ENCODE measurements around the gene SP140. TPM values are rescaled to one million over a fixed set of nuclear protein-coding genes. Genes with fewer than 3 reads are reported as not detected.
"Not testable (repeated sequence)": the region's sequence is repeated elsewhere in the genome, so short reads cannot be mapped to it uniquely, and the experiment has no call there.

SP140 gene
- total RNA-seq, 4 donors from 2014 or later, result 0.47 to 2.7 (median 1.8) TPM

GRCh38 chr2:230262246-230262645 lies 36.7 kb downstream of the SP140 start:
- WGBS, result 90% methylated on average over 5 of the region's 5 CpGs
- H3K27me3 ChIP-seq, result no peaks in the 10 kb centered on the region
- no peaks in the 10 kb centered on the region for H3K4me1 ChIP-seq
- H3K9me3 ChIP-seq, result no peaks in the 10 kb centered on the region
- no peak overlapping the region for H3K27ac ChIP-seq
- no peak for DNase-seq (ENCODE audit: low spot score in 2 of 2)
- no peak overlapping the region for H3K4me3 ChIP-seq
- TF ChIP-seq CTCF (IDR thresholded peaks at IDR 0.05) (no peak), POLR2A (IDR thresholded peaks at IDR 0.05) (no peak), POLR2AphosphoS5 (IDR thresholded peaks at IDR 0.05) (no peak), EP300 (IDR thresholded peaks at IDR 0.05) (no peak)
- no peaks in the 10 kb centered on the region for H3K36me3 ChIP-seq

DNA sequence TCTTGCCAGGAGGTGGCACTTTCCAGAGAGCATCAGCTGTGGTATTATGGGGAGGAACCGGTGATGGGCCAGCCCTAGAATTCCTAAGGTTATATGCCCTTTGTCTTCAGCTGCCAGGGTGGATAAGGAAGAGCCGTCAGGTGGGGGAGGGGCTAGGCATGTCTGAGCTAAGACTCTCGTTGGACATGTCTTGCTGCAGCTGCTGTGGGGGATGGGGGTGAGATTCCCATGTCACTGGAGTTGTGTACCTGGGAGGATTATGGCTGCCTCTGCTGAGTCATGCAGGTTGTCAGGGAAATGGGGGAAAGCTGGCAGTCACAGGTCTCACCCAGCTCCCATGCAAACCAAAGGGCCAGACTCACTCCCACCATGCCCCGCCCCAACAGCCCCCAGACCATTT lies 39.4 kb downstream of the SP140 start:
- H3K36me3 ChIP-seq; H3K27ac ChIP-seq; H3K27me3 ChIP-seq; H3K9me3 ChIP-seq; H3K4me3 ChIP-seq; DNase-seq (ENCODE audit: low spot score in 2 of 2); H3K4me1 ChIP-seq: not testable (repeated sequence)
- WGBS, result 60% methylated on average over 3 of the region's 4 CpGs

- no peak overlapping the region for H3K4me3 ChIP-seq
- H3K27ac ChIP-seq, result no peak overlapping the region
- no peaks in the 10 kb centered on the region for H3K4me1 ChIP-seq
- no peak for TF ChIP-seq POLR2A (IDR thresholded peaks at IDR 0.05)
- no peak for TF ChIP-seq CTCF (IDR thresholded peaks at IDR 0.05)
- no peak for TF ChIP-seq EP300 (IDR thresholded peaks at IDR 0.05)
- no peak for TF ChIP-seq POLR2AphosphoS5 (IDR thresholded peaks at IDR 0.05)
- H3K27me3 ChIP-seq, result no peaks in the 10 kb centered on the region
- 74% methylated on average over 4 of the region's 4 CpGs for WGBS
- H3K36me3 ChIP-seq, result no peaks in the 10 kb centered on the region
- DNase-seq (ENCODE audit: low spot score in 2 of 2), result no peak
- H3K9me3 ChIP-seq, result no peaks in the 10 kb centered on the region
Measured at GRCh38 chr2:230266638-230267037, 41.1 kb downstream of the SP140 start.

DNA sequence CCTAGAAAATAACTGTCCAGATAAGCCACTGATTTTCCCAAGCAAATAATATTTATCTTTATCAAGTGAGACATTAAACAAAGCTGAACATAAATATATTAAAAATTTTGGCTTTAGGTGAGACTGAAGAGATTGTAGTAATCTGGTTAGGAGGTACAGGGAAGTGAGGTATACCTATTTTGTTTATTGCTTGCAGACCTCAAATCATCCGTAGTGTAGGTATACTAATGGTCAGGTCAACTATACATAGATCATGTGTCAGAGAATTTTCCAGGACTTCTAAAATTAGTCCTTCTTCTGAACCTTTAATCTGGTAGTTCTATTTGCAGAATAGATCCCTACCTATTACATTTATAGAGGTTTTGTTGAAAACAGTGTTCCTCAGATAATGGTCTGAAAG lies 41.5 kb downstream of the SP140 start:
- Histone ChIP-seq H3K27ac (no peak overlapping the region), H3K9me3 (no peaks in the 10 kb centered on the region), H3K27me3 (no peaks in the 10 kb centered on the region), H3K4me3 (no peak overlapping the region), H3K4me1 (no peaks in the 10 kb centered on the region), H3K36me3 (no peaks in the 10 kb centered on the region)
- TF ChIP-seq CTCF (IDR thresholded peaks at IDR 0.05) (no peak), POLR2A (IDR thresholded peaks at IDR 0.05) (no peak), EP300 (IDR thresholded peaks at IDR 0.05) (no peak), POLR2AphosphoS5 (IDR thresholded peaks at IDR 0.05) (no peak)
- WGBS, result 92% methylated on average over 1 of the region's 1 CpG
- no peak for DNase-seq (ENCODE audit: low spot score in 2 of 2)

GRCh38 chr2:230267556-230267955 lies 42.0 kb downstream of the SP140 start:
- WGBS, result 86% methylated on average over 3 of the region's 3 CpGs
- H3K27ac ChIP-seq, result no peak overlapping the region

More at GRCh38 chr2:230267556-230267955, 42.0 kb downstream of the SP140 start:
- no peak overlapping the region for H3K4me3 ChIP-seq
- no peaks in the 10 kb centered on the region for H3K27me3 ChIP-seq
- no peaks in the 10 kb centered on the region for H3K9me3 ChIP-seq
- no peak for DNase-seq (ENCODE audit: low spot score in 2 of 2)
- H3K4me1 ChIP-seq, result no peaks in the 10 kb centered on the region
- H3K36me3 ChIP-seq, result no peaks in the 10 kb centered on the region
- TF ChIP-seq EP300 (IDR thresholded peaks at IDR 0.05), result no peak
- TF ChIP-seq POLR2AphosphoS5 (IDR thresholded peaks at IDR 0.05), result no peak
- TF ChIP-seq POLR2A (IDR thresholded peaks at IDR 0.05), result no peak
- no peak for TF ChIP-seq CTCF (IDR thresholded peaks at IDR 0.05)

Data from suprapubic skin (tissue), 4 donors.